ENCODE results near the gene CACHD1. TPM values are rescaled to one million over a fixed set of nuclear protein-coding genes. Genes with fewer than 3 reads are reported as not detected.
A peak's percentile ranks its signal among the peaks of the same experiment; 100 is the strongest.

The CACHD1 gene
- under 0.01 TPM in 1 of 2 replicates, not detected in the other for total RNA-seq (2014; rRNA removed)
- 0.04 TPM for polyA plus RNA-seq (2012)

- DNase-seq (ENCODE audit: low read depth), result peak; percentile 27
Observed at GRCh38 chr1:64469977-64470664, at the start of gene CACHD1. CACHD1 (plus strand) TSS chr1:64470129; CDS start chr1:64470745, 616 bp downstream.

DNA sequence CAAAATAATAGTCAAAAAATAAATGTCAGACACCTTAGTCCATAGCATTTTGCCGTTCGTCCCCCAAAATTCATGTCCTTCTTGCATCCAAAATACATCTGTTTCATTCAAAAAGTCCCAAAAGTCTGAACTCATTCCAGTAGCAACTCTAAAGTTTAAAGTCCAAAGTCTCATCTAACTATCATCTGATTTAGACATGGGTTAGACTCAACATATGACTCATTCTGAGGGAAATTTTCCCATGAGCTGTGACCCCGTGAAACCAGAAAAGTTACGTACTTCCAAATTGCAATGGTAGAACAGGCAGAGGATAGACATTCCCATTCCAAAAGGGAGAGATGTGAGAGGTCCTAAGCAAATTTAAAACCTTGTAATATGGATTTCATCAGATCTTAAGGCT lies 48.6 kb upstream of the CACHD1 start:
- DNase-seq (ENCODE audit: low read depth), result no peak

GRCh38 chr1:64423526-64423925 lies 46.4 kb upstream of the CACHD1 start:
- DNase-seq (ENCODE audit: low read depth), result no peak

- no peak for DNase-seq (ENCODE audit: low read depth)
Observed at GRCh38 chr1:64424412-64424811, 45.5 kb upstream of the CACHD1 start.

- DNase-seq (ENCODE audit: low read depth), result no peak
Observed at GRCh38 chr1:64425521-64425920, 44.4 kb upstream of the CACHD1 start.

DNA sequence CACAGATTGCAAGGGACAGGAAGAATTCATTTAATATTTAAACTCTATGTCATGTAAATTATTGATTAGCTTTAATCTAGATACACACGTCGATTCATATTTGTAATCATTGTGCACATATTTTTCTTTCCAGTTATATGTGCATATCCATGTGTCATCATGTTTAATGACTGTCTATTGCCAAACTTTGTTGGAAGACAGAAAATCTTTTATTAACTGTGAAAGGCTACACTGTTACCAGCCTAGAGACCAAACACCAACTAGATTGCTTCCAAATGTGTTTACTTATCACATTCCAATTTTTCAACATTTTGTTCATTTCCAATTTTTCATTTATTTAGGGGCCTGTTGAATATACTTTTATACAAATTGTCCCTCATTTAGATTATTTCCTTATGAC lies 43.2 kb upstream of the CACHD1 start:
- DNase-seq (ENCODE audit: low read depth), result no peak

GRCh38 chr1:64427879-64428278 lies 42.0 kb upstream of the CACHD1 start:
- no peak for DNase-seq (ENCODE audit: low read depth)

DNA sequence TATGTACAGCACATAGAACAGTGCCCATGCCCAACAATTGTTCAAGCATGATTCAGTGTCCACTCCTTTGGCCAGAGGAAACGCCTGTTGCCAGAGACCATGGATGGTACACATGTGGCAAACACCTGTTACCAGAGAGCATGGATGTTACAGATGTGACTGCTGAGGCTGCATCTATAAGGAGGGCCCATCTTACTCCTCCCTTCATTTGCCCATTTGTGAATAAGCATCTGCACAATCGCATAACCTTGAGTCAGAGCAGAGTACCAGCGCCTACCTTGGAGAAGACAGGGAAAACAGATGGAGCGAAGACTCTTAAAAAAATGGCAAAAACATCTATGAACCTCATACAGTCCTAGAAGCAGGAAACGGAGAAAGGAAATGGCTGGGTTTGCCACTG lies 36.6 kb upstream of the CACHD1 start:
- no peak for DNase-seq (ENCODE audit: low read depth)

DNA sequence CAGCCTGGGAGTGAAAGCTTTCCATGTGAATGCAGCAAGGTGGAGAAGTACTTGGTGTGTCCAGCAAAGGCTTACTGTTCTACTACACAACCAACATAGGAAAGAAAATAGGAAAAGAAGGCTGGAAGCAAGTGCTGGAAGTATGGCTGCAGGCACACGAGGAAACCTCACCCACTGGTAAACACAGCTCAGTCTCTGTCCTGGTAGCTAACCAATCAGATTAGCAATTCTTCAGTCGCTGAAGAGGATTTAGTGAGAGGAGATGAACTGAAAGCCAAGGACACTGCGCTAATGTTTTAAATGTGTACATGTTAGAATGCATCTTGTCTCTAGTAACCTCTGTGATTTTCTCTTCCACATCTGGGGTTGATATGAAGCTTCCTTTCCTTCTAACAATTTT lies 36.2 kb upstream of the CACHD1 start:
- DNase-seq (ENCODE audit: low read depth), result no peak

DNA sequence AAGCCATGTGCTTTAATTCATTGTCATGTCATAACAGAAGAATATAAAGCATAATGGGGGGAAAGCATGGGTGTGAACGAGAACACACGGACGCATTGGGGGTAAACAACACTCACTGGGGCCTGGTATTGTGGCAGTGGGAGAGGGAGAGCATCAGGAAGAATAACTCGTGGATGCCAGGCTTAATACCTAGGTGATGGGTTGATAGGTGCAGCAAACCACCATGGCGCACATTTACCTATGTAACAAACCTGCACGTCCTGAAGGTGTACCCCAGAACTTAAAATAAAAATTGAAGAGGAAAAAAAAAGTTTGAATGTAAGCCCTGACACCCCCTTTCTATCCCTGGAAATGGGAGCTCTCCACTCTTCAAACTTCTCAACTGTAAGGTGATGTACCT lies 34.9 kb upstream of the CACHD1 start:
- no peak for DNase-seq (ENCODE audit: low read depth)

- DNase-seq (ENCODE audit: low read depth), result no peak
Observed at GRCh38 chr1:64437453-64437852, 32.5 kb upstream of the CACHD1 start.

DNA sequence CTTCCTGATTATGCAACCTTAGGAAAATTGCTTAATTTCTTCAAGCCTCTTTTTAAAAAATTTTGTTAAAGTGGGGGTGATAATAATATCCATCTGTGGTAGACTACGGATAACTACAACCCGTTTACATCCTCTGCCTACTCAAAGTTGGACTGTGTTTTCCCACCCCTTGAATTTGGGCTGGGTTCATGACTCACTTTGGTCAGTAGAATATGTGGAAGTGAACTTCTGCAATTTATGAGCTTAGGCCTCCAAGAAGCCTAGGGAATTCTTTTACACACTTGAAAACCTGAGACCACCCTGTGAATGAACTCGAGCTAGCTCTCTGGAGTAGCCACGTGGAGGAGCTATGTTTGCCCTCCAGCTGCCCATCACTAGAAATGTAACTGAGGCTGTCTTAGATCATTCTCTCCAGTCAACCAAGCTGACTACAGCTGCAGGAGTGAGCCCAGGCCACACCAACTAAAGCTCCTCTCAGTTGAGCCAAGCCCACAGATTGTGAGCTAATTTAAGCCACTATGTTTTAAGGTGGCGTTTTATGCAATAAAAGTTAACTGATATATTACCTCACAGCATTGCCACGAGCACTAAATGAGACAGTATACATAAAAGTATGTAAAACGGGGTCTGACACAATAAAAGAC lies 29.6 kb upstream of the CACHD1 start:
- no peak for DNase-seq (ENCODE audit: low read depth)

GRCh38 chr1:64451440-64451839 lies 18.5 kb upstream of the CACHD1 start:
- no peak for DNase-seq (ENCODE audit: low read depth)

DNA sequence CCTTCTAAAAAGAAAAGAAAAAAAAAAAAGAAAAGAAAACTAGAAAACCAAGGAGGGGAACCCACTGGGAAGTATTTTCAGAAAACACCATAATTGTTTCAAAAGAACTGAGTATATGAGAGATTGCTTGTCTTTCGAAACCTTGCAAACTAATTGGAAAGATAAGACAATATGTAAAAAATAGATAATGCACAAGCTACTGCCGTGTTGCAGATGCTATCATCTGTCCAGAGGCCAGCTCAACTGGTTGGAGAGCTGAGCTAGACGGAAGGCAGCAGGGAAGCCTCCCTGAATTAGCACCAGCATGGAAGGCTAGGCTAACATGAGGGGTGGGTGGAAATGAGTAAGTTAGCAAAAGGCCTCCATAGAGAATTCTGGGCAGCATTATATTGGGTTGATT lies 16.2 kb upstream of the CACHD1 start:
- no peak for DNase-seq (ENCODE audit: low read depth)

- DNase-seq (ENCODE audit: low read depth), result no peak
Observed at GRCh38 chr1:64458915-64459314, 11.0 kb upstream of the CACHD1 start.

GRCh38 chr1:64459743-64460142 lies 10.2 kb upstream of the CACHD1 start:
- DNase-seq (ENCODE audit: low read depth), result no peak

GRCh38 chr1:64466033-64466432 lies 3.9 kb upstream of the CACHD1 start:
- DNase-seq (ENCODE audit: low read depth), result no peak

- DNase-seq (ENCODE audit: low read depth), result no peak
Observed at GRCh38 chr1:64469116-64469976, 583 bp upstream of the CACHD1 start.

GRCh38 chr1:64470665-64471217 lies 812 bp downstream of the CACHD1 start:
- DNase-seq (ENCODE audit: low read depth), result no peak

DNA sequence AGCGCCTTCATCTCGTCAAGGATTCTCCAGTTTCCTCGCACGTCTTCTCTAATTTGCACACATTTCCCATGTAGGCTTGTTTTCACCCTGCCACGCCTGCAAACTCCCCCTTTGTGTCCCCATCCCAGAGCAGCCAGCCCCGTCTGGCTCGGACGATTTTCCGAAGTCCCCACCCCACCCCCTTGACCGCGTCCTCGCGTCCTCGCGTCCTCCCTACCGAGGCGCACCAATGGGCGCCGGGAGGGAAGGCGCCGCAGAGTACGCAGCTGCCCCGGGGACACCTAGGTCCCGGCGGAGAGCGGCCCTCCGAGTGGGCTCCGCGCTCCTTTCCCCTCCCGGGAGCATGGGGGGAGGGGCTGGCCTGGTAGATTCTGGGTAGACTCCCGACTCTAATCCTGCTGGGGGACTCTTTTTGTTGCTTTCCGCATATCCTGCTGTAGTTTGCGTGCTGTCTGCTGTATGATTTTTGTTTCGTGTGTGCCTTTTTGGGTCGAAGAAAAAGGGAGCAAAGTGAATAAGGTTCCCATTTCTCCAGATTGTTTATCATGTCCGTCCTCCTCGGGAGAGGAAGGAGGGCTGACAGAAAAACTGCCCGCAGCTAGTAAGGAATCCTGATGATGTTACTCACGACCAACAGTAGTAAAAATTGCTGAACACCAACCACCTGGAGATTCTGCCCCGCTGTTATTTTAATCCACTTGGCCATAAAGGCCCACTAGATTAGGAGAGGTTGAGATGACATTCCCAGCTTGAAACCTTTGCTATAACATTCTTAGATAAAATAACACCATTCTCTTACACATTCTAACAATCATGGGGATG lies 1.5 kb downstream of the CACHD1 start:
- DNase-seq (ENCODE audit: low read depth), result no peak

DNA sequence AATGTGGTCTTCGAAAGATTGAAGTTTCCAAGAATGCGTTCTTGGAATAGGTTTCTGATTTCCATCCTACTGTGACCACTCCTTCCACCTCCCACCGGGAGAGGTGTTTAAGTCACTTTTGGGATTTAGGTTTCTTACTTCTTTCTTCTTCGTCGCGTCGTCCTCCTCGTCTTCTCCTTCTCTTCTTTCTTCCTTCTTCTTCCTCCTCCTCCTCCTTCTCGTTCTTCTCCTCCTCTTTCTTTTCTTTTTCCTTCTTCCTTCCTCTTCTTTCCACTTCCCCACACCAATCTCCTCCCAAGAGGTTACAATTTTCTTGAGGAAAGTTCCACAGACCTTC lies 2.1 kb downstream of the CACHD1 start:
- DNase-seq (ENCODE audit: low read depth), result no peak
